ENCODE data around the gene TMEM54. TPM values are rescaled to one million over a fixed set of nuclear protein-coding genes. Genes with fewer than 3 reads are reported as not detected.

Gene TMEM54
- total RNA-seq, 1 experiment from 2014 or later = 102 TPM

GRCh38 chr1:32858791-32859190 is 42.4 kb downstream of the TMEM54 start:
- no TSS peak for BruUV-seq (replicated peaks)
- no peaks in the 10 kb centered on the region for H3K79me2 ChIP-seq (ENCODE audit: low read depth)
- no peaks in the 10 kb centered on the region for H3K27me3 ChIP-seq (ENCODE audit: insufficient read depth, low read depth)
- intact Hi-C loops (cut with micrococcal nuclease; ENCODE audit: unreplicated experiment) = no loop called here
- H3F3A ChIP-seq (ENCODE audit: insufficient read depth, low read depth) = peaks cover 4% of the 10 kb centered on the region
- peaks cover 13% of the 10 kb centered on the region for H3K36me3 ChIP-seq (ENCODE audit: low read depth)
- H2AFZ ChIP-seq = no peak overlapping the region
- H3K4me3 ChIP-seq = no peak overlapping the region
- H3K4me2 ChIP-seq = no peak overlapping the region
- H3K27ac ChIP-seq = no peak overlapping the region
- no peaks in the 10 kb centered on the region for H4K20me1 ChIP-seq (ENCODE audit: insufficient read depth)
- no peaks in the 10 kb centered on the region for H3K9me2 ChIP-seq (ENCODE audit: insufficient read depth)
- ChIA-PET CTCF (no interaction called here), POLR2A (ENCODE audit: unreplicated experiment) (no interaction called here)
- TF ChIP-seq, protein P1, sequence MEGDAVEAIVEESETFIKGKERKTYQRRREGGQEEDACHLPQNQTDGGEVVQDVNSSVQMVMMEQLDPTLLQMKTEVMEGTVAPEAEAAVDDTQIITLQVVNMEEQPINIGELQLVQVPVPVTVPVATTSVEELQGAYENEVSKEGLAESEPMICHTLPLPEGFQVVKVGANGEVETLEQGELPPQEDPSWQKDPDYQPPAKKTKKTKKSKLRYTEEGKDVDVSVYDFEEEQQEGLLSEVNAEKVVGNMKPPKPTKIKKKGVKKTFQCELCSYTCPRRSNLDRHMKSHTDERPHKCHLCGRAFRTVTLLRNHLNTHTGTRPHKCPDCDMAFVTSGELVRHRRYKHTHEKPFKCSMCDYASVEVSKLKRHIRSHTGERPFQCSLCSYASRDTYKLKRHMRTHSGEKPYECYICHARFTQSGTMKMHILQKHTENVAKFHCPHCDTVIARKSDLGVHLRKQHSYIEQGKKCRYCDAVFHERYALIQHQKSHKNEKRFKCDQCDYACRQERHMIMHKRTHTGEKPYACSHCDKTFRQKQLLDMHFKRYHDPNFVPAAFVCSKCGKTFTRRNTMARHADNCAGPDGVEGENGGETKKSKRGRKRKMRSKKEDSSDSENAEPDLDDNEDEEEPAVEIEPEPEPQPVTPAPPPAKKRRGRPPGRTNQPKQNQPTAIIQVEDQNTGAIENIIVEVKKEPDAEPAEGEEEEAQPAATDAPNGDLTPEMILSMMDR (conservative IDR thresholded peaks at IDR 0.05) = no peak
- TF ChIP-seq EZH2 (IDR thresholded peaks at IDR 0.05; ENCODE audit: low read depth) = no peak
- H3K4me1 ChIP-seq (replicated peaks; ENCODE audit: insufficient read depth) = no peaks in the 10 kb centered on the region
- H3K9me3 ChIP-seq (ENCODE audit: insufficient read depth, low read depth) = no peaks in the 10 kb centered on the region
- DNase-seq = no peak

- no peak overlapping the region for H3K4me3 ChIP-seq
- BruUV-seq (replicated peaks) = no TSS peak
- intact Hi-C loops (cut with micrococcal nuclease; ENCODE audit: unreplicated experiment) = no loop called here
- no peaks in the 10 kb centered on the region for H3K9me2 ChIP-seq (ENCODE audit: insufficient read depth)
- no peak overlapping the region for H2AFZ ChIP-seq
- CTCF ChIA-PET = no interaction called here
- H3K27me3 ChIP-seq (ENCODE audit: insufficient read depth, low read depth) = no peaks in the 10 kb centered on the region
- no peaks in the 10 kb centered on the region for H3K79me2 ChIP-seq (ENCODE audit: low read depth)
- POLR2A ChIA-PET (ENCODE audit: unreplicated experiment) = no interaction called here
- H3K27ac ChIP-seq = no peak overlapping the region
- H3K9me3 ChIP-seq (ENCODE audit: insufficient read depth, low read depth) = no peaks in the 10 kb centered on the region
- peaks cover 14% of the 10 kb centered on the region for H3K36me3 ChIP-seq (ENCODE audit: low read depth)
- TF ChIP-seq, protein P1 (conservative IDR thresholded peaks at IDR 0.05) = no peak
- TF ChIP-seq EZH2 (IDR thresholded peaks at IDR 0.05; ENCODE audit: low read depth) = no peak
- no peaks in the 10 kb centered on the region for H3K4me1 ChIP-seq (replicated peaks; ENCODE audit: insufficient read depth)
- peaks cover 4% of the 10 kb centered on the region for H3F3A ChIP-seq (ENCODE audit: insufficient read depth, low read depth)
- H3K4me2 ChIP-seq = no peak overlapping the region
- no peak for DNase-seq
- no peaks in the 10 kb centered on the region for H4K20me1 ChIP-seq (ENCODE audit: insufficient read depth)
Measured at GRCh38 chr1:32858136-32858535, 43.1 kb downstream of the TMEM54 start.

- peaks cover 23% of the 10 kb centered on the region for H3K36me3 ChIP-seq (ENCODE audit: low read depth)
- no peaks in the 10 kb centered on the region for H3K9me2 ChIP-seq (ENCODE audit: insufficient read depth)
- no peaks in the 10 kb centered on the region for H3K9me3 ChIP-seq (ENCODE audit: insufficient read depth, low read depth)
- no peak overlapping the region for H2AFZ ChIP-seq
- no peak for TF ChIP-seq EZH2 (IDR thresholded peaks at IDR 0.05; ENCODE audit: low read depth)
- TF ChIP-seq, protein P1 (conservative IDR thresholded peaks at IDR 0.05) = no peak
- ChIA-PET CTCF (no interaction called here), POLR2A (ENCODE audit: unreplicated experiment) (no interaction called here)
- BruUV-seq (replicated peaks) = no TSS peak
- no peak overlapping the region for H3K27ac ChIP-seq
- H3K4me2 ChIP-seq = no peak overlapping the region
- H3K79me2 ChIP-seq (ENCODE audit: low read depth) = no peaks in the 10 kb centered on the region
- no peaks in the 10 kb centered on the region for H3K27me3 ChIP-seq (ENCODE audit: insufficient read depth, low read depth)
- H3F3A ChIP-seq (ENCODE audit: insufficient read depth, low read depth) = peaks cover 4% of the 10 kb centered on the region; the same call in 1 of the 2 replicates
- no peaks in the 10 kb centered on the region for H4K20me1 ChIP-seq (ENCODE audit: insufficient read depth)
- intact Hi-C loops (cut with micrococcal nuclease; ENCODE audit: unreplicated experiment) = no loop called here
- H3K4me1 ChIP-seq (replicated peaks; ENCODE audit: insufficient read depth) = no peaks in the 10 kb centered on the region
- no peak overlapping the region for H3K4me3 ChIP-seq
- DNase-seq = no peak
Measured at GRCh38 chr1:32855861-32856617, 45.1 kb downstream of the TMEM54 start.

Measured in PC-9 (cell line).